Left forelimb (tissue), 1 donor: ENCODE data around the gene DDB1.

Source experiments
- DNase-seq: peaks from one replicate; pipeline ENCODE4 v3.0.0-alpha.2; 2018; ENCODE audit warnings: low spot score

DDB1 gene

GRCh38 chr11:61354208-61354607 is 21.3 kb upstream of the DDB1 start:
- no peak for DNase-seq

- DNase-seq: no peak
These were observed 20.5 kb upstream of the DDB1 start for GRCh38 chr11:61353131-61354067.

- no peak for DNase-seq
These were observed 19.1 kb upstream of the DDB1 start for GRCh38 chr11:61352038-61352437.

- no peak for DNase-seq
These were observed 17.9 kb upstream of the DDB1 start for GRCh38 chr11:61350803-61351202.

- no peak for DNase-seq
These were observed 17.4 kb upstream of the DDB1 start for GRCh38 chr11:61350336-61350735.

GRCh38 chr11:61349916-61350315 is 17.0 kb upstream of the DDB1 start:
- no peak for DNase-seq

- DNase-seq: no peak
These were observed 16.4 kb upstream of the DDB1 start for GRCh38 chr11:61349189-61349751.

GRCh38 chr11:61347916-61348461 is 15.1 kb upstream of the DDB1 start:
- no peak for DNase-seq

GRCh38 chr11:61345954-61346843 is 13.3 kb upstream of the DDB1 start:
- no peak for DNase-seq

GRCh38 chr11:61345170-61345610 is 12.3 kb upstream of the DDB1 start:
- no peak for DNase-seq

GRCh38 chr11:61343792-61344745 is 11.2 kb upstream of the DDB1 start:
- DNase-seq: no peak

- no peak for DNase-seq
These were observed 9.4 kb upstream of the DDB1 start for GRCh38 chr11:61342207-61342803.

GRCh38 chr11:61341706-61342105 is 8.8 kb upstream of the DDB1 start:
- no peak for DNase-seq

GRCh38 chr11:61340979-61341378 is 8.1 kb upstream of the DDB1 start:
- no peak for DNase-seq

GRCh38 chr11:61339490-61339878 is 6.6 kb upstream of the DDB1 start:
- DNase-seq: no peak

GRCh38 chr11:61338783-61339489 is 6.0 kb upstream of the DDB1 start:
- no peak for DNase-seq

GRCh38 chr11:61337706-61338470 is 5.0 kb upstream of the DDB1 start:
- no peak for DNase-seq

- DNase-seq: peak; percentile 86
These were observed 3.4 kb upstream of the DDB1 start for GRCh38 chr11:61336171-61336935.
